SU-DHL-6 (cell line): Measurements from ENCODE around the gene ME3.

Experiments
- H2AFZ ChIP-seq: fragments of 200-600 bp; sonication (generic); 2 replicates; pipeline ENCODE4 v1.6.1; 2014; ENCODE audit warnings: low read depth, mild to moderate bottlenecking, moderate library complexity, mixed read lengths, antibody characterized with exemption, low read length; ENCODE audit not compliant: severe bottlenecking
- H3F3A ChIP-seq: fragments of 200-600 bp; shearing (Covaris generic); 2 replicates; pipeline ENCODE4 v1.6.0; 2016; ENCODE audit warnings: antibody characterized with exemption, mild to moderate bottlenecking; ENCODE audit not compliant: insufficient read depth
- H3K27ac ChIP-seq: fragments of 200-600 bp; sonication (generic); 2 replicates; pipeline ENCODE4 v1.5.1; 2016; ENCODE audit warnings: low read depth, mild to moderate bottlenecking, low read length, moderate library complexity, mixed read lengths
- H3K27me3 ChIP-seq: fragments of 200-600 bp; sonication (generic), shearing (Covaris generic); 2 replicates; pipeline ENCODE4 v1.6.0; 2014; ENCODE audit warnings: mild to moderate bottlenecking, low read length
- H3K36me3 ChIP-seq: fragments of 200-600 bp; sonication (generic); 2 replicates; pipeline ENCODE4 v1.6.1; 2014; ENCODE audit warnings: mild to moderate bottlenecking, low read length, mixed read lengths
- H3K4me2 ChIP-seq: fragments of 300-600, 200-600 bp; shearing (Covaris generic), sonication (generic); 2 replicates; pipeline ENCODE4 v1.6.0; 2014; ENCODE audit warnings: low read length, low read depth, mild to moderate bottlenecking; ENCODE audit not compliant: poor library complexity, severe bottlenecking
- H3K4me3 ChIP-seq: fragments of 200-600 bp; sonication (generic); 2 replicates; pipeline ENCODE4 v1.5.1; 2014; ENCODE audit warnings: antibody characterized with exemption, low read length, mild to moderate bottlenecking, mixed read lengths; ENCODE audit not compliant: insufficient read depth, poor library complexity, severe bottlenecking
- H3K79me2 ChIP-seq: fragments of 200-600 bp; sonication (generic); 2 replicates; pipeline ENCODE4 v1.6.1; 2014; ENCODE audit warnings: mild to moderate bottlenecking, low read length, moderate library complexity; ENCODE audit not compliant: insufficient read depth
- H3K9ac ChIP-seq: fragments of 200-600 bp; sonication (generic); 2 replicates; pipeline ENCODE4 v1.7.0; 2014; ENCODE audit warnings: mild to moderate bottlenecking, low read length
- H3K9me2 ChIP-seq: fragments of 200-600 bp; sonication (generic); replicated peaks from 2 replicates; pipeline ENCODE4 v1.6.1; 2014; ENCODE audit warnings: low read length; ENCODE audit not compliant: insufficient read depth
- H3K9me3 ChIP-seq: fragments of 200-600 bp; sonication (generic); 2 replicates; pipeline ENCODE4 v1.6.1; 2014; ENCODE audit warnings: low read length, mixed read lengths; ENCODE audit not compliant: insufficient read depth
- H4K20me1 ChIP-seq: fragments of 200-600 bp; sonication (generic); 2 replicates; pipeline ENCODE4 v1.6.1; 2014; ENCODE audit warnings: low read depth, mild to moderate bottlenecking, antibody characterized with exemption, low read length, moderate library complexity, mixed read lengths
- CTCF ChIP-seq: fragments of 200-600 bp; sonication (generic); IDR thresholded peaks from one replicate; pipeline ENCODE4 v1.5.1; 2017; ENCODE audit warnings: antibody characterized with exemption, mild to moderate bottlenecking, low read length, moderate library complexity; ENCODE audit not compliant: insufficient read depth, poor library complexity, severe bottlenecking
- EZH2phosphoT487 ChIP-seq: fragments of 200-600 bp; sonication (generic), shearing (Covaris generic); conservative IDR thresholded peaks from 2 replicates; pipeline ENCODE4 v1.6.1; 2018; ENCODE audit warnings: mild to moderate bottlenecking, antibody characterized with exemption, low read length, moderate library complexity, mixed read lengths

ME3 gene

GRCh38 chr11:86670181-86670580 is 2.2 kb downstream of the ME3 start:
- no peaks in the 10 kb centered on the region for H3K9me3 ChIP-seq
- H4K20me1 ChIP-seq, result no peaks in the 10 kb centered on the region
- H3K27me3 ChIP-seq, result no peaks in the 10 kb centered on the region
- H3K9me2 ChIP-seq, result no peaks in the 10 kb centered on the region
- H3K9ac ChIP-seq, result no peak overlapping the region
- H3K79me2 ChIP-seq, result no peaks in the 10 kb centered on the region
- no peaks in the 10 kb centered on the region for H3F3A ChIP-seq
- H3K36me3 ChIP-seq, result no peaks in the 10 kb centered on the region
- H3K4me3 ChIP-seq, result no peak overlapping the region
- H3K27ac ChIP-seq, result no peak overlapping the region
- no peak for TF ChIP-seq EZH2phosphoT487
- no peak for TF ChIP-seq CTCF
- no peak overlapping the region for H2AFZ ChIP-seq
- H3K4me2 ChIP-seq, result no peak overlapping the region

GRCh38 chr11:86669424-86669823 is 3.0 kb downstream of the ME3 start:
- no peaks in the 10 kb centered on the region for H3K9me2 ChIP-seq
- TF ChIP-seq CTCF, result no peak
- no peaks in the 10 kb centered on the region for H3F3A ChIP-seq
- H3K9me3 ChIP-seq, result no peaks in the 10 kb centered on the region
- no peak overlapping the region for H3K27ac ChIP-seq
- no peak overlapping the region for H3K4me3 ChIP-seq
- H3K36me3 ChIP-seq, result no peaks in the 10 kb centered on the region
- no peaks in the 10 kb centered on the region for H3K27me3 ChIP-seq
- no peak overlapping the region for H2AFZ ChIP-seq
- H3K4me2 ChIP-seq, result no peak overlapping the region
- no peak overlapping the region for H3K9ac ChIP-seq
- no peaks in the 10 kb centered on the region for H3K79me2 ChIP-seq
- no peaks in the 10 kb centered on the region for H4K20me1 ChIP-seq

GRCh38 chr11:86668929-86669328 is 3.5 kb downstream of the ME3 start:
- Histone ChIP-seq H3K79me2 (no peaks in the 10 kb centered on the region), H3K36me3 (no peaks in the 10 kb centered on the region), H3K4me3 (no peak overlapping the region), H3K9me3 (no peaks in the 10 kb centered on the region), H4K20me1 (no peaks in the 10 kb centered on the region), H3K9ac (no peak overlapping the region), H2AFZ (no peak overlapping the region), H3K9me2 (no peaks in the 10 kb centered on the region), H3K27me3 (no peaks in the 10 kb centered on the region), H3K4me2 (no peak overlapping the region), H3F3A (no peaks in the 10 kb centered on the region), H3K27ac (no peak overlapping the region)
- TF ChIP-seq CTCF (no peak), EZH2phosphoT487 (no peak)

GRCh38 chr11:86666193-86666592 is 6.2 kb downstream of the ME3 start:
- no peaks in the 10 kb centered on the region for H3K79me2 ChIP-seq

More at GRCh38 chr11:86666193-86666592, 6.2 kb downstream of the ME3 start:
- H2AFZ ChIP-seq, result no peak overlapping the region
- no peaks in the 10 kb centered on the region for H3K9me3 ChIP-seq
- H4K20me1 ChIP-seq, result no peaks in the 10 kb centered on the region
- no peaks in the 10 kb centered on the region for H3F3A ChIP-seq
- H3K27ac ChIP-seq, result no peak overlapping the region
- H3K4me2 ChIP-seq, result no peak overlapping the region
- H3K9me2 ChIP-seq, result no peaks in the 10 kb centered on the region
- H3K27me3 ChIP-seq, result no peaks in the 10 kb centered on the region
- H3K9ac ChIP-seq, result no peak overlapping the region
- TF ChIP-seq EZH2phosphoT487 (no peak), CTCF (no peak)
- H3K36me3 ChIP-seq, result no peaks in the 10 kb centered on the region
- no peak overlapping the region for H3K4me3 ChIP-seq
